Ishikawa (cell line): ENCODE results near the gene LFNG.

ENCODE experiments used
- EP300 ChIP-seq: IDR thresholded peaks from 2 replicates; pipeline ENCODE4 v1.6.1; 2012; ENCODE audit warnings: borderline replicate concordance
- FOXM1 ChIP-seq: IDR thresholded peaks from 2 replicates; pipeline ENCODE4 v1.6.1; 2012; ENCODE audit warnings: low read depth, borderline replicate concordance
- TAF1 ChIP-seq: IDR thresholded peaks from 2 replicates; pipeline ENCODE4 v1.6.1; 2012; ENCODE audit warnings: low read depth, mild to moderate bottlenecking
- TCF12 ChIP-seq: IDR thresholded peaks from 2 replicates; pipeline ENCODE4 v1.6.1; 2012; ENCODE audit warnings: low read depth
- TEAD4 ChIP-seq: IDR thresholded peaks from 2 replicates; pipeline ENCODE4 v1.6.1; 2012
- YY1 ChIP-seq: IDR thresholded peaks from 2 replicates; pipeline ENCODE4 v1.6.1; 2012; ENCODE audit warnings: low read depth

- TF ChIP-seq TAF1 (no peak), TEAD4 (no peak), EP300 (no peak), YY1 (no peak), FOXM1 (no peak), TCF12 (no peak)
Measured at GRCh38 chr7:2576742-2577491, 57.3 kb downstream of the LFNG start.
